ENCODE results near the gene BIN1.

DNA sequence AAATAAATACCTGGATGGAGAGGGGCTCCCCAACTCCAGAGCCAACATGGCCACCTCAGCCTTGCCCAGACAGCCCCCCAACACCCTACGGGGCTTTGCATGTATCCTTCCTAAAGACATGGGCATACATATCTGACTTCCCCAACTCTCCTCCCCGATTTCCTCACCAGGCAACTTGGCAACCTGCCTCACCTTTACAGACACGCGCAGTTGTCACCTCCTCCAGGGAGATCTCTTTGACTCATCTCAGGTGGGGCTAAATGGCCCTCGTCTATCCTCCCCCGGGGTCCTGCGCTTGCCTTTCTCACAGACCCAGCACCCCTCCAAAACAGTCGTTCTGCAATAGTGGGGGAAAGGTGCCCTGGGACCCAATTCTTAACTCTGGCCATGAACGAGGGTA, 10.6 kb upstream of the BIN1 start:
- TF ChIP-seq POLR2A (IDR thresholded peaks at IDR 0.05; ENCODE audit: low read depth, low read length) (no peak), POLR2AphosphoS5 (IDR thresholded peaks at IDR 0.05; ENCODE audit: low read depth, low read length) (no peak), TAF1 (IDR thresholded peaks at IDR 0.05; ENCODE audit: low read depth, low read length) (no peak), SPI1 (IDR thresholded peaks at IDR 0.05; ENCODE audit: low read depth, low read length) (no peak), POU2F2 (IDR thresholded peaks at IDR 0.05; ENCODE audit: low read depth, low read length) (no peak), PAX5 (IDR thresholded peaks at IDR 0.05; ENCODE audit: insufficient read depth, low read length, severe bottlenecking) (no peak)

All from GM12891 (cell line).